Activated CD4-positive, alpha-beta T cell treated with anti-CD3 and anti-CD28 coated beads, Interleukin-2, amount 50 U/mL, for 16 hours (primary cell): ENCODE results near the gene RPS3A.
A peak's percentile ranks its signal among the peaks of the same experiment; 100 is the strongest.
"Not testable (repeated sequence)": the region's sequence is repeated elsewhere in the genome, so short reads cannot be mapped to it uniquely, and the experiment has no call there.

Experiments used
- DNase-seq: peaks from one replicate; pipeline ENCODE4 v3.0.0-alpha.2; 2020

RPS3A gene

GRCh38 chr4:151117371-151117962 lies 18.0 kb downstream of the RPS3A start:
- peak; percentile 64 for DNase-seq

GRCh38 chr4:151129796-151130195 lies 30.4 kb downstream of the RPS3A start:
- DNase-seq: no peak

GRCh38 chr4:151133311-151133710 lies 33.9 kb downstream of the RPS3A start:
- DNase-seq: no peak

DNA sequence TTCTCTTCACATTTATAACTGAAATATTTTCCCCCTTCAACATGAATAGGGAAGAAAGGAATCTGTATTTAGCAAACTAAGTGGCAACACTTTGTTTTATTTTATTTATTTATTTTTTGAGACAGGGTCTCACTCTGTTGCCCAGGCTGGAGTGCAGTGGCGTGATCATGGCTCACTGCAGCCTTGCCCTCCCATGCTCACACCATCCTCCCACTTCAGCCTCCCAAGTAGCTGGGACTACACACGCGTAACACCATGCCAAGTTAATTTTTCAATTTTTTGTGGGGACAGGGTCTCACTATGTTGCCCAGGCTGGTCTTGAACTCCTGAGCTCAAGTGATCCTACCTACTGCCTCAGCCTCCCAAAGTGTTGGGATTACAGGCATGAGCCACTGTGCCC lies 36.6 kb downstream of the RPS3A start:
- not testable (repeated sequence) for DNase-seq

DNA sequence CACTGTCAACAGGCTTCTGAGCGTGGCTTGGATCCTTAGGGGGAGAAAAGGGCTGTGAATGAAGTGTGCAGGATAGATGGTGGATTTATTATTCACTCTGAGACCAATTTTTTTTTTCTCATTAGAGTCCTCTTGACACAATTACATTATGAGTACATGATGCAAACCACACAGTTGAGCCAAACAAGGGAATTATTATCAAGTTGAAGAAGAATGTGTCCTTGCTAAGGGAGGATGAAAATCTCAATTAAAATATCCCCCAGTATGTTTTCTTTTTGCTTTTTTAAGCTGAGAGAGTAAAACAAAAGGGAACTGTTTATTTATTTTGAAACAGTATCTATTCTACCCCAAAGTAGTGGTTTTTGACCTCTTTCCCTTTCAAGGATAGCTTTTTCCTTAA lies 40.4 kb downstream of the RPS3A start:
- DNase-seq: no peak

DNA sequence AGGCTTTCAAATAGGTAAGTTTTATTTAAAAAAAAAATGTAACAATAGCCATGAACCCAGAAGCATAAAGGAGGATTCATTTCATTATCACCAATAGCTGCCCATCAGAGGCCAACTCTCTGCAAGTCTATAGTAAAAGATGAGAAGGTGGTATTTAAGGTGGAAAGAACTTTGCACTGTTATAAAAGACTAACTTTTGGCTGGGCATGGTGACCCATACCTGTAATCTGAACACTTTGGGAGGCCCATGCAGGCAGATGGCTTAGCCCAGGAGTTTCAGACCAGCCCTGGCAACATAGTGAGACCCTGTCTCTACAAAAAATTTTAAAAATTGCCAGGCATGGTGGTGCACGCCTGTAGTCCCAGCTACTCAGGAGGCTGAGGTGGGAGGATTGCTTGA lies 43.3 kb downstream of the RPS3A start:
- no peak for DNase-seq

- DNase-seq: no peak
Measured at GRCh38 chr4:151143162-151143561, 43.7 kb downstream of the RPS3A start.

DNA sequence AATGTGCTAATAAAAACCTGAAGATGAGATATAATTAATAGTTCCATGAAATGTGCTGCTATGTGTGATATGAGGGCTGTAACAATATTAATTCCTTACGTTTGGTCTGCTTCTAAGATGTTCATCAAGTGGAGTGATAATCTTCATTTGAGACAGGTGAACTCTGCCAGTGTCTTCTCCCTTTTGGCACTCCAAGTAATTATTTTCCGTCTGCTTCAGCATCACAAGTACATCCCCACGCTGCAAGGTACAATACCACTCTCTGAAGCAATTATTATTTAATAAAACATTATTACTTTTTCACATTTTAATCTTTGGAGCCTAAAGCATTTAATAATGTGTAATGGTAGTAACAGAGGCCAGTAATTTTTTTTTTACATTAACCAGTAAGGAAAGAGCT lies 44.4 kb downstream of the RPS3A start:
- DNase-seq: no peak

GRCh38 chr4:151144329-151145072 lies 45.1 kb downstream of the RPS3A start:
- no peak for DNase-seq

DNA sequence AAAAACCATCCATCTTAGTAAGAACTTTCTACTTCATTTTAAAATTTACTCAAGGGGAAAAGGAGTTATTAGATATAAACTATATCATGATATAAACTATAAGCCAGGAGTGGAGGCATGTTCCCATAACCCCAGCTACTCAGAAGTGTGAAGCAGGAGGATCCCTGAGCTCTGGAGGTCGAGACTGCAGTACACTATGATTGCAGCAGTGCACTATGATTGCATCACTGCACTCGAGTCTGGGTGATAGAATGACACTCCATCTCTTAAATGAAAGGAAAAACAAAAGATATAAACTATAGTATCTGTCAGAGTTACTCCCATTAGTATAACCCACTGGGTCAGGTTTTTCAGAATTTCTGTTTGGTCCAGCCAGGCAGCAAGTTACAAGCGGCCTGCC lies 47.6 kb downstream of the RPS3A start:
- no peak for DNase-seq

- DNase-seq: no peak
Measured at GRCh38 chr4:151148261-151148660, 48.8 kb downstream of the RPS3A start.

DNA sequence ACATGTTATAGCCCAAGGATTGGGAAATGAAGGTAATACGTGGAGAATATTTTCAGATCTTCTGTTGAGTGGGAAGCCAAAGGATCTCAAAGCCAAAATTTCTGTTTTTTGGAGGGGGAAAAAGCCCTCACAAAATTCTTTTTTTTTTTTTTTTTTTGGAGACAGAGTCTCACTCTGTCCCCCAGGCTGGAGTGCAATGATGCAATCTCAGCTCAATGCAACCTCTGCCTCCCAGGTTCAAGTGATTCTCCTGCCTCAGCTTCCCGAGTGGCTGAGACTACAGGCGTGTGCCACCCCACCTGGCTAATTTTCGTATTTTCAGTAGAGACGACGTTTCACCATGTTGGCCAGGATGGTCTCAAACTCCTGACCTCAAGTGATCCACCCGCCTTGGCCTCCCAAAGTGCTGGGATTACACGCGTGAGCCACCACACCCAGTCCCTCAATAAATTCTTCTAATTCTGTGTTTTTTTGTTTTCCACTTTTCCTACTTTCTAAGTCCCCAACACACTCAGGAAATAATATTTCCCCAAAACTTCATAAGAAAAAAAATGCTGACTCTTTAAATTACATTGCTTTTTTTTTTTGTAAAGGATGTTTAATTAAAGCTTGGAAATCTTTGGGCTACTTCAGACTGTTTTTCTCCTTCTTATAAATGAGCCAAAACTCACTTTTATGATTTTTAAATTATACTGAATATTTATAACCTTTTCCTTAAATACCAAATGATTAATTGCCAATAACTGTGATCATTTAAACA lies 51.6 kb downstream of the RPS3A start:
- DNase-seq: no peak

DNA sequence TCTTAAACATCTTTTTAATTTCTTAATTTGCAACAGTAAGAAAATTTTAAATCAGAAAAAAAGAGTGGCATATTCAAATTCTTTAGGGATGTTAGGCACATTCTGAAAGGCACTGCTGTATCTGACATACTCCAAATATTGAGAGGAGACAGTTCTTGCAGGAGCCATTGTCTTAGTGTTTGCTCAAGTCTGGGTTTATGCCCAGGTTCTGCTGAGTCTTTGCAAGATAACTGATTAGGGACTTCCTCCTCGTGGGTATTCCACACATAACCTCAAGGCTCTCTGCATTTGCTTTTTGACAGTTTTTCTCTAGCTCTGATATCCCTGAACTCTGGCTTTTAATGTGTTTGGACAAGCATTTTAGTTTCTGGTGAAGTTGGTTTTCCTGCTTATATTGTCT lies 52.6 kb downstream of the RPS3A start:
- DNase-seq: no peak

- DNase-seq: no peak
Measured at GRCh38 chr4:151153585-151153984, 54.2 kb downstream of the RPS3A start.
